Measurements from ENCODE around the gene PIGU.
"Not testable (repeated sequence)": the region's sequence is repeated elsewhere in the genome, so short reads cannot be mapped to it uniquely, and the experiment has no call there.

PIGU gene

GRCh38 chr20:34531608-34532265, 145.2 kb downstream of the PIGU start:
- no peak for DNase-seq

GRCh38 chr20:34530342-34530741, 146.6 kb downstream of the PIGU start:
- DNase-seq, result no peak

- DNase-seq, result no peak
Measured at GRCh38 chr20:34529742-34530141, 147.2 kb downstream of the PIGU start.

- DNase-seq, result no peak
Measured at GRCh38 chr20:34528921-34529297, 148.0 kb downstream of the PIGU start.

- no peak for DNase-seq
Measured at GRCh38 chr20:34527016-34527415, 149.9 kb downstream of the PIGU start.

GRCh38 chr20:34526466-34526865, 150.4 kb downstream of the PIGU start:
- DNase-seq, result no peak

GRCh38 chr20:34525709-34526416, 151.0 kb downstream of the PIGU start:
- no peak for DNase-seq

- DNase-seq, result no peak
Measured at GRCh38 chr20:34525342-34525708, 151.6 kb downstream of the PIGU start.

GRCh38 chr20:34524426-34524825, 152.5 kb downstream of the PIGU start:
- no peak for DNase-seq

- DNase-seq, result peak; percentile 35
Measured at GRCh38 chr20:34522969-34523871, 153.7 kb downstream of the PIGU start.

- not testable (repeated sequence) for DNase-seq
Measured at GRCh38 chr20:34519841-34520240, 157.1 kb downstream of the PIGU start.

- DNase-seq, result not testable (repeated sequence)
Measured at GRCh38 chr20:34518863-34519262, 158.0 kb downstream of the PIGU start.

- DNase-seq, result no peak
Measured at GRCh38 chr20:34517114-34517505, 159.8 kb downstream of the PIGU start.

GRCh38 chr20:34516247-34517113, 160.4 kb downstream of the PIGU start, which contains the start of gene DYNLRB1:
DYNLRB1 (plus strand) TSS chr20:34516422; CDS start chr20:34516459, 37 bp downstream.
- DNase-seq, result peak; percentile 84

- peak; percentile 41 for DNase-seq
Measured at GRCh38 chr20:34515484-34516246, 161.2 kb downstream of the PIGU start.

GRCh38 chr20:34514897-34515483, 161.9 kb downstream of the PIGU start:
- DNase-seq, result no peak

GRCh38 chr20:34514034-34514433, 162.9 kb downstream of the PIGU start:
- not testable (repeated sequence) for DNase-seq

GRCh38 chr20:34512955-34513419, 163.9 kb downstream of the PIGU start:
- no peak for DNase-seq

- no peak for DNase-seq
Measured at GRCh38 chr20:34512266-34512954, 164.5 kb downstream of the PIGU start.

- no peak for DNase-seq
Measured at GRCh38 chr20:34511891-34512265, 165.0 kb downstream of the PIGU start.

GRCh38 chr20:34510575-34510974, 166.3 kb downstream of the PIGU start:
- DNase-seq, result no peak

Data from GDM1 (cell line).